Measurements from ENCODE around the gene KLHL29.

KLHL29 gene

DNA sequence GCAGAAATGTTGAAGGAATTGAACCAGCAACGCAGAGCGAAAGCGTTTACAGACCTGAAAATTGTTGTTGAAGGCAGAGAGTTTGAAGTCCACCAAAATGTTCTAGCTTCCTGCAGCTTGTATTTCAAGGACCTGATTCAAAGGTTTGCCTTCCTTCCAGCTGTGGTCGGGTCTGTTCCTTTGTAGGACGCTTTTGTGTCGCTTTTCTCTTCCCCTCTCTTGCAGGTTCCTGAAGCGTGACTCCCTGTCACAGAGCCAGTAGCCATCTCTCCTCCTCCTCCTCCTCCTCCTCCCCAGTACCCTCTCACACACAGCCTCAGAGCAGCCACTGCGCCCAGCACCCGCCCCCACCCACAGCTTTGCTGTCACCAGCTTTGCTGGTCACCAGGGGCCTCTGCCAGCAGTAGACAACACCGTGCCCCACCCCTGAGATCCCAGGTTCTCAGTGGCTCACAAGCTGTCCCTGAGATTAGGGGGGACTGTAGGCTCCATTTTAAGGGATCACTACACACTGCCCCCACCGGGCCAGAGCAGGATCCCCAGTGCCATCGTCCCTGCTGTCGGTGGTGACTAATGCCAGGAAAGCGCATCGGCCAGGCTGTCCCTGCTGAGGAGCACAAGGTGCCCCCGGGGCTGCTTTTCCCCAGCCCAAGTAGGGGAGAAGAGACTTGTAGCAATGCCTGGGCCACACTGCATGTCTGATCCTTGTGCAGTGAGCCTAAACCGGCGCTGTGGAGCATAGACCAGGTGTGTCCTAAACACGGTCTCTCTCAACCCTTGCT, 299.6 kb downstream of the KLHL29 start:
- no peak for DNase-seq (ENCODE audit: low spot score)

DNA sequence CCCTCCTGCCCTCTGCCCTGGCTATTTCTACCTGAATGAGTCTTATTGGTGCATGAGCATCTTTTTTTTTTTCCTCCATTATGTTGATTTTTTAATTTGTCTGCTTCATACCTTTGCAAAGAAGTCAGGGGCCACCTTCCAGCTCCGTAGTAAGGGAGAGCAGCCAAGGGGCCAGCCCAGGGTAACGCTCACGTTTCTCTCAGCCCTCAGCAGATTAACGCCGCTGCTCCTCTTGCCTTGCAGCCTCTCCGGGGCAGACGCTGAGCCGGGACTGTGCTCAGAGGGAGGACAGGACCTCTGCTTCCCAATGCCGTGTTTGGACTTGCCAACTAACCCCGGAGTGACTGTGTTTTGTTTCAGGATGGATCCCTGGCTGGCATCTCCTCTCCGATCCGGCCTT, 300.2 kb downstream of the KLHL29 start:
- DNase-seq (ENCODE audit: low spot score) = no peak

DNA sequence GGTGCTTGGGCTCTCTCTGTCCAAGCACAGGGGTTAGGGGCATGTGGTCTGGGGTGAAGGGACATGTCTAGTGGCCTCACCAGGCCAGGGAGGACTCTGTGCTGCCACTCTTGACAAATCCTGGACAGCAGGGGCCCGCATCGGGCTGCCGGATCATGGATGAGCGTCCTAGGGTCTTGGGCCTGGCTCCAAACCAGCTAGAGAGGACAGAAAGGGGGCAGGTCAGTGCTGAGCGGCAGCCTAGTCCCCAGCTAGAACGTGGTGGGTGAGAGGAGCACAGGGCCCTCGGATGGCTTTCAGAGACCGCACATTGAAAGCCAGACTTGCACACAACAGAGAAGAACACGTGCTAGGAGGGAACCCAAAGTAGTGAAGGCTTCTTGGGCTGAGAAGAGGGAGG, 300.7 kb downstream of the KLHL29 start:
- DNase-seq (ENCODE audit: low spot score) = no peak

DNA sequence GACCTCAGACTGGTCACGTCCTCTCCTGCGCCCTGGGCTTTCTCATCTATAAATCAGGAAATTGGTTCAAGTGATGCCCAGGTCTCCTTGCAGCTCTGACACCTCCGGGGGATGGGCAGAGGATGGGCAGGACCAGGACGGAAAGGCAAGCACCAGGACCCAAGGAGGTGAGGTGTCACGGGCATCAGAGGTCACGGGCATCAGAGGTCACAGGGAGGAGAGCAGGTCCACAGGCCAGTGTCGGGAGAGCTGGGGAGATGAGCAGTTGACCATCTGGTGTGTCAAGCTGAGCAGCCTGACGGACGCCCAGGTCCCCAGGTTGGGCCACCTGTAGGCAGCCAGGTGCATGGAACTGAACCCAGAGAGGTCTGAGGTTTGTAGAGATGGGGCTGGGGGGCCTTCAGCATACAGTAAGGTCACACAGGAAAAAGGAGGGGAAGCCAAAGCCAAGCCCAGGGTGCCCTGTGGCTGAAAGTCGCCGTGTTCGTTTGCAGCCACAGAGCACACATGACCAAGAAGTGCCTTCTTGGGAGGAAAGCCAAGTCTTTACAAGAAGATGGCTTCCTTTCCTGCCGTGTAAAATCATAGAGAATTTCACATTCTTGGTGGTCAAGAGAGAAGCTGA, 301.5 kb downstream of the KLHL29 start:
- DNase-seq (ENCODE audit: low spot score) = no peak

DNA sequence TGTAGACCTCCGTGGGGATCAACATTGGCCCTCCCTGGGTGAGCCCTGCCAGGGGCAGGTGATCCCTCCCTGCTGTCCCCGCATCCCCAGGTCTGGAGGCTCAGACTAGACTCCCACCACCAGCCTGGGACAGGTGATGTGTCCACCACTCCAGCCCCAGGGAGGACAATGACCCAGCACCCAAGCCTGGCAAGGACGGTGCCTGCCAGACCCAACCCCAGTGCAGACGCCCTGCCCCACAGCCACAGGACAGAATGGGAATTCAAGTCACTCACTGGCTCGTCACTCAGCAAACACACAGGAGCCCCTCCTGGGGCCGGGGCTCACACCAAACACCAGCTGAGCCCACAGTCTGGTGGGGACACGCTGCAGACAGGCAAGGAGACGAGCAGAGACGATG, 302.2 kb downstream of the KLHL29 start:
- DNase-seq (ENCODE audit: low spot score) = no peak

DNA sequence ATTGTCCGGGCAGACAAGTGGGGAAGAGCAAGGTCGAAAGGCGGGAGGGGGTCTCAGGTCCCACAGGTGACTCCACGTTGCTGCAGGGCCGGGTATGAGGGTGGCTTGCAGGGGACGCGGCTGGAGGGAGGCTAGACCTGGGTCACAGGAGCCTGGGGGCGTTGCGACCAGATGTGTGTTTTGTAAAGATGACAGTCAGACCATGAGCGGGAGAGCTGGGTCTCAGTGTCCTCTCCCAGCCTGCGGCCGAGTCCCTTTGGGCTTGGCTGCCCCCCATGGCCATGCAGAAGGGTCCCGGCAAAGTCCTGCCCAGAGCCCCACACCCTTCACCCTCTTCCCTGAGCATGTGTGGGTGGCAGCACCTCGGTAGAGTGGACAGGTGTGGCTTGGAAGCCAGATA, 302.7 kb downstream of the KLHL29 start:
- DNase-seq (ENCODE audit: low spot score) = no peak

DNA sequence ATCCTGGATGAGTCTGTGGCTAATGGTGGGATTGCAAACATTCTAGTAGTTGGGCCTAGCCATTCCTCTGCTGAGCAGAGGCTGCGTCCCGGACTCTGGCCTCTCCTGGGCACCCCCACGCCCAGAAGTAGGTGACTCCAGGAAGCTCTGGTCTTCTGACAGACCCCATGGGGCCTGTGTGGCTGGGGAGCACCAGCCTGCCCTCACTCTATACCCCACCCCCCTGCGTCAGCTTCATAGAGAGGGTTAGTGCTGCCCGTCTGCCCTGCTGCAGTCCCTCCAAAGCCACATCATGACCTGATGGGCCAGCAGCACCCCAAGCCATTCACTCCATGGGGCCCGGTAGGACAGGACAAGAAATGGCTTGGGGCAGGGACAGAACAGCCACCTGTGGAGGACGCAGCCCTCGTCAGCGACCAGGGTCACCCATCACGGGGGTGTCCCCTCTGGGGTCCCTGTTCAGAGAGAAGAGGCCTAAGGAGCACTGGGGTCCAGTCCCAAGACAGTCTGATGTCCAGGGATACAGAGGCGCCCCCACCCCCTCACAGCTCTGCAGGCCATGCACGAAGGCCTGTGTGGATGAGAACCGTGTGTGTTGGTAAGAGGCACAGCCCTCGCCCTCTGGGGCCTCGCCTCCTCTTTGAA, 303.6 kb downstream of the KLHL29 start:
- no peak for DNase-seq (ENCODE audit: low spot score)

DNA sequence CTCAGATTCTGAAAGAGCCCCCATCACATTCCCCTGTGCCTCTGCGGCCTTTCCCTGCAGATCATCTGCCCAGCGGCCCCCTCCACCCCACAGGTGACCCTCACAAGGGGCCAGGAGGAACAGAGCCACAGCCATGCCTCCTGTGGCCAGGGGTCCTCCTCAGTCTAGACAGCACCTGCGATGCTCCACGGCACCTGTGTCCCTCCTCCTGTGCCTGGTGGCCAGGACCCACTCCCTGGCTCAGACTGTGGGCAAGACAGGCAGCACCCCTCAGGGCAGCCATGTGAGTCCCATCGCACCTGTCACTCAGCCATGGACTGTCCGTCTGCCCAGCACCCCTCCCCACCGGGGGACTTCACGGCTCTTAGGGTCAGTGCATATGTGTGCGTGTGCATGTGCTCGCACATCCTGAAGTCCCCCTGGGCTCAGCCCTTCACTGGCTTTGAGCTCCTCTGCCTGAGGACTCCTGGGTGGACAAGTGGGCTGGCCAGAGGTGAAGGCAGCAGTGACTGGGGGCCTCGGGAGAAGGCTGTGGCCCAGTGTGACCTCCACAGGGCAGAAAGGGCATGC, 304.2 kb downstream of the KLHL29 start:
- DNase-seq (ENCODE audit: low spot score) = no peak

DNA sequence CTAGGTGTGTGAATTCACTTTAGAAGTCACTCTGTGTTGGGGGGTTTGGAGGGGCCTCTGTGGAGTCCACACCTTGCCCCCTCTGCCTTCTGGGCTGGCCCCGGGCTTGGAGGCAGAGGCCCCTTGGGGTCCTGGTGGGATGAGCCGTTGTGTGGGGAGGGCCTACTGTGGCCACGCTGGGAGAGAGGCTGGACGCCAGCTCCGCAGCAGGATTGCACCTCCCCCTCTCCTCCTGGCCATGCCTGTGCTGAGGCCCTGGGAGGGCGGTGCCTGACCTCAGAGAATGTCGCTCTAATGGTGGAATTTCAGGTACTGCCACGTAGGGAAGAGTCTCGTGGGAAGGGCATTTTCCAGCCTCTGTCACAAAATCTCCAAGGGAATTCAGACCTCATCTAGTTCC, 304.9 kb downstream of the KLHL29 start:
- DNase-seq (ENCODE audit: low spot score) = no peak

DNA sequence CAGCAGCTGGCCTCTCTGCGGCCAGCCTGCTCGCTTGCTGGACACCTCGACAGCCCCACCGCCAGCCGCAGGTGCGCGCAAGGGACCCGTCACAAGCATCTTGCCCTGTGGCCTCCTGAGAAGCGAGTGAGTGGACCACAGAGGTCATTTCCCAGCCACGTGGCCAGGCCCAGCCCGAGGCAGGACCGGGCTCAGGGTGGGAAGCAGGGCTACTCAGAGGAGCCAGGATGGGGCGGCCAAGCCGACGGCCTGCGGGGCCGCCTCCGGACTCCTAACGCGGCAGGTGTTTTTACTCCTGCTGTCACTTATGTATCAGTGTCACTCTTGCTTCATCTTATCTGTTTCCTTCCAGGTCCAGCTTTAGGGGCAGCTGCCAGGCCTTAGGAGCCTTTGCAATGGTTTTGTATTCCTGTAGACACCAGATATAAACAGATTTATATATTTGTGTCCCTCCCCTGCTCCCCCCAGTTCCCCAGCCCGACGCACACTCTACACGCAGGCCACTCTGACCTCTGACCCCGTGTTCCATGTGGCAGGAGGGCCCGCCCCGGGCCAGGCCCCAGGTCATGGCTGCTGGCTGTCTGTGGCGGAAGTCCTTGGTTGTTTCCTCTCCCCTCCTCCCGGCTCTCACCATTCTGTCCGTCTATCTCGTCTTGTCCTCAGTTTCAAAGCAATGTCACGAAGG, 305.6 kb downstream of the KLHL29 start:
- no peak for DNase-seq (ENCODE audit: low spot score)

DNA sequence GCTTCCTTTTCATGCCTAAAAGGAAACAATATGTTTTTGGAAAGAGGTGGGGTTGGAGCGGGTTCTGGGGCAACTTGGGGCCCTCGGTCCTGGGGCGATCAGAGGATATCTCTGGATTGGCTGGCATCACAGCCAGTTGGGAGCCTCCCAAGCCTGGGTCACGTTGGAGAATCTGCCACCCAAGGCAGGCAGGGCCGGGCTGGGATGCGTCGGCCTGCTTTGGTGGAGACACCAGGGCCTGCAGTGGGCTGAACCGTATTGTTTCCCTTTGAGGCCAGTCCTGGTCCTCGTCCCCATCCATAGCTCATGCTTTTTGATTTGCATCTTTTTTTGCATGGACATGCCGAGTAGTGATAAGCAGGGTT, 306.1 kb downstream of the KLHL29 start:
- DNase-seq (ENCODE audit: low spot score) = no peak

DNA sequence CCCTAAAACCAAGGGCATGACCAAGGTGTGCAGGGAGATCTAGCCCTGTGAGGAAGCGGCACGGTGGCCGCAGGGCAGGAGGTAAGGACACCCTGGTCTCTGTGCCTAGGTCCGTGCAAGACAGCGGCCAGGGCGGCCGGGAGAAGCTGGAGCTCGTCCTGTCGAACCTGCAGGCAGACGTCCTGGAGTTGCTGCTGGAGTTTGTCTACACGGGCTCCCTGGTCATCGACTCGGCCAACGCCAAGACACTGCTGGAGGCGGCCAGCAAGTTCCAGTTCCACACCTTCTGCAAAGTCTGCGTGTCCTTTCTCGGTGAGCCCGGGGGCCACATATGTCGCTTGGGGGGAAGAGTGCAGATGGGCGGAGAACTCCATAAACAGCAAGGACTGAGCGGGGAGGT, 306.6 kb downstream of the KLHL29 start:
- no peak for DNase-seq (ENCODE audit: low spot score)

DNA sequence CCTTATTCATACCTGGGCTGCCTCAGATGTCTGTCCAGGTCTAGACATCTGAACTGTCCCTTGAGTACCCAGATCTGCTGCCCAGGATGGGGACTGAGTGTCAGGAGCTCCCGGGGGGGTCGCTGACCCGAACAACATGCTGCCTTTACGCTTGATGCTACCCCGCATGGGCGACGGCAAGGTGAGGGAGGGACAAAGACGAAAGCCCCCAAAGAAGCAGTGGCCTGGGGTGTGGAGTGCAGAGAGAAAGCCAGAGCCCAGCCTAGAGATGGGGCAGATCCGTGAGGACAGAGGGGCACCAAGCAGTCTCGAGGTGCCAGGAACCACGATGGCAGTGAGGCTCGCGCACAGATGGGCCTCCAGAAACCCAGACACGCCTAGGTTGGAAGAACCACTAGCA, 307.3 kb downstream of the KLHL29 start:
- DNase-seq (ENCODE audit: low spot score) = no peak

DNA sequence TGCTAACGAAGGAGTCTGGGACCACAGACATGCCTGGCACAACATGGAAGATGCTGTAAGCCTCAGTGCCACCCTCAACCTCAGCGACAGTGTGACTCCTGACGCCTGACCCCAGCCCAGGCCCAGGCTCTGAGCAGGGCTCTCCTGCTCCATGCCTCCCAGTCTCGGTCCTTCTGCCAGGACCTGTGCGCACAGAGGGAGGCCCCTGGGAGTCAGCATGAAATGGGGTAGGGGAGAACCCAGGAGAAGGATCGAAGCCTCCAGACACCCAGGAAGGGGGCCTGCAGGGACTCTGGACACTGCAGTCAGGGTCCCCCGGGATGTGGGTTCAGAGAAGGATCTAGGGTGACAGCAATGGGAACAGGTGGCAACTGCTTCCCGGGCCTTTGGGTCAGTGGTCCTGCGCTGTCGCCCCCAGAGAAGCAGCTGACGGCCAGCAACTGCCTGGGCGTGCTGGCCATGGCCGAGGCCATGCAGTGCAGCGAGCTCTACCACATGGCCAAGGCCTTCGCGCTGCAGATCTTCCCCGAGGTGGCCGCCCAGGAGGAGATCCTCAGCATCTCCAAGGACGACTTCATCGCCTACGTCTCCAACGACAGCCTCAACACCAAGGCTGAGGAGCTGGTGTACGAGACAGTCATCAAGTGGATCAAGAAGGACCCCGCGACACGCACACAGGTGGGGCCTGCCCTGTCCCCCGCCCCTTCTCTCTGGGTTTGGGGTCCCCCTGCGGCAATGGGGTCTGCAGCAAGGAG, 308.0 kb downstream of the KLHL29 start:
- DNase-seq (ENCODE audit: low spot score) = no peak

DNA sequence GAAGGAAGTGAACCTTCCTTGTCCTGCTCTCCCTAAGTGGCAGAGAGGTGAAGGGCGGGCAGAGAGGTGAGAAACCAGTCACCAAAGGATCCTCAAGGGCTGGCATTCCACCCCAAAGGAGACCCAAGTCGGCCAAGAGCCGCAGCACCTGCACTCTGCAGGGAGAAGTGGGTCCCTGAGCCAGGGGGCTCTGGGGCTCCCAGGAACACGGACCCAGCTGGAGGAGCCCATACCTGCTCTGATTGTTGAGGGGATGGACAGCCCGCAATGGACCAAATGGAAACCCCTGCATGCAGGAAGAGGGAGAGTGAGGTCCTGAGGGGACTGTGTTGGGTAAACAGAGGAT, 308.6 kb downstream of the KLHL29 start:
- DNase-seq (ENCODE audit: low spot score) = no peak

DNA sequence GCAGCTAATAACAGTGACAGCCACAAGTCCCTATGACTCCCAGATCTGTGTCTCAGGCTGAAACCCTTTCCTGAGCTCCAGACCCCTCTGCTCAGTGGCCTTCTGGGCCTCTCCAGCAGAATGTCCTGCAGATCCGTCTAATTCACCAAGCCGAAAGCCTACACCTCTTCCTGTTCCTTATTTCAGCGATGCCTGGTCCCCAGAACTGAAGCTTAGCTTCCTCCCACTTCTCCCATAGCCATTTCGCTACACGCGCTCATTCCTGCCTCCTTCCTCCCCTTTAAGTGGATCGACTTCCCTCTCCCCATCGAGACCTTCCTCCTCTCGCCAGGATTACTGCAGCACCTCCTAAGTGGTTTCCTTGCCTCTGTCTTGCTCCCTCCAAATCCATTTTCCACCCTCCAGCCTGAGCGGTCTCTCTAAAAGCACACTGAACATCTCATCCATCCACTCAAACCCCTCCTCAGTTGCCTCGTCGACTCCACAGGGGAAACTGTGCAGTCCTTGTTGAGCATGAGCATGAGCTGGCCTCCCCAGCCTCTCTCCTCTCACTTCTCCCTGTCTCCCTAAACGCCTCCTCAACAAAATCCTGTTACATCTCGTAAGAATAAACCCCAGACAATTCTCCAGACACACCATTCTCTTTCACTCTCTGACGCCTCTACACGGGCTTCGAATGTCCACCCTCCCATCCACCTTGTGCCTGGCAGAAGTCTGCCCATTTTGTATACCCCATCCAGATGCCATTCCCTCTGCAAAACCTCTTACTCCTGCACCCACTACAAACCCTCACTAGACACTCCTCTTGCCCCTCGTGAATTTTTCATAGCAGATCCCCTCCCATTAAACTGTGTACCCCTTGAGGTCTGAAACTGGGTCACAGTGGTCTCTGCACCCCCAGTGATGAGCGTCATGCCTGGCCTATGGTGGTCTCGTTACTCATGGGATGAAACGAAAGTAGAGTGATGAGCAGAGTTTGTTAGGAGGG, 309.4 kb downstream of the KLHL29 start:
- DNase-seq (ENCODE audit: low spot score) = no peak

DNA sequence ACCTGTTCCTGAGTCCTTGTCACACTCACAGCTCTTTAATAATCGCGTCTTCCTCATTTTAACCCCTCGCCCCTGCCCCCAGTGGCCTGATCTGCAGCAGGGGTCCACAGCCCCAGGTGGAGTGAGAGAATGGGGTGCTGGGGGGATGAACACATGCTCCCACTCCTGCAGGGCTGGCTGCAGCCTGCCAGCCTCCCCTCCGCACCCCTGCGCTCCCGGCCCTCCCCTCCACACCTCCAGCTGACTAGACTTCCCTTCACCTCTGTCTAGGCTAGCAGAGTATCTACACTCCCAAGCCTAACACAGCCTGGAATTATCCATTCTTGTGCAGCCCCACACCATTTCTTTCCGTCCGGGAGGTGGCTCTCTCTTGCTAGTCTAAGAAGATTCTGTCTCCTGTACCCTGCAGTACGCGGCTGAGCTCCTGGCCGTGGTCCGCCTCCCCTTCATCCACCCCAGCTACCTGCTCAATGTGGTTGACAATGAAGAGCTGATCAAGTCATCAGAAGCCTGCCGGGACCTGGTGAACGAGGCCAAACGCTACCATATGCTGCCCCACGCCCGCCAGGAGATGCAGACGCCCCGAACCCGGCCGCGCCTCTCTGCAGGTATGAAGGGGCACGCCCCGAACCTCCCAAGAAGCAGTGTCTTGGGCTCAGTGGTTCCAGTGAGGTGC, 310.4 kb downstream of the KLHL29 start:
- no peak for DNase-seq (ENCODE audit: low spot score)

DNA sequence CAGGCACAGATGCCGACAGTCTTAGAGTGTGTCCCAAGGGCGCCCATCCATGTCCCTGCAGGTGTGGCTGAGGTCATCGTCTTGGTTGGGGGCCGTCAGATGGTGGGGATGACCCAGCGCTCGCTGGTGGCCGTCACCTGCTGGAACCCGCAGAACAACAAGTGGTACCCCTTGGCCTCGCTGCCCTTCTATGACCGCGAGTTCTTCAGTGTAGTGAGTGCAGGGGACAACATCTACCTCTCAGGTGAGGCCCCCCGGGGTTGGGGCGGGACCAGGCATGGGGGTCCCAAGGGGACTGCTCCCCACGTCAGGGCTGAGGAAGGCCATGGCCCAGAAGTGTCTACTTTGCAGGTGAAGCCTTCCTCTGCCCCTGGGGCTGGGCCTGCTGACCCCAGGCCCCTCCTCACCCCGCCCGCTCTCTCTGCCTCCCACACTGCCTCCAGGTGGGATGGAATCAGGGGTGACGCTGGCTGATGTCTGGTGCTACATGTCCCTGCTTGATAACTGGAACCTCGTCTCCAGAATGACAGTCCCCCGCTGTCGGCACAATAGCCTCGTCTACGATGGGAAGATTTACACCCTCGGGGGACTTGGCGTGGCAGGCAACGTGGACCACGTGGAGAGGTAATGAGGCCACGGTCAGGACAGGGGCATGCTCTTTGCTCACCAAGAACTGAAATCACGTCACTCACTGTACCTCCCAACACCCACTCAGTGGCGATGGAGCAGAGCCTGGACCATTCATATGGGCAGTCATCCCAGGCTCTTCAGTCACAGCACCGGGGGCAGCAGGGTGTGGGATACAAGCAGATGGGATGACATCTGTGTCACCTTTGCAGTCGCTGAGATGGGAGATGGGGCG, 311.1 kb downstream of the KLHL29 start:
- DNase-seq (ENCODE audit: low spot score) = no peak

DNA sequence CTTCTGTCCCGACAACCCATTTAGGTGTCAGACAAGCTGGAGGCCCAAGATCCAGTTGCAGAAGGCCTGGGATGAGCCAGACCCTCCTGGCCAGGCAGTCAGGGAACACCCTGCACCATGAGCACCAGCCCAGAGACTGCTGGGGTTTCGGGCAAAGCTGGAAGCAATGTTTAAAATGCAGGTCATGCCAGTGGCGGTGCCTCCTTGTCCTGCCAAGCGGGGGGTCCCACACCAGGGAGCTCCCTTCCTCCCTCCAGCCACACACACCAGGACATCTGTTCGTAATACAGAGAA, 311.7 kb downstream of the KLHL29 start:
- DNase-seq (ENCODE audit: low spot score) = no peak
